Loucy (cell line): Measurements from ENCODE around the gene PTPRK.
A peak's percentile ranks its signal among the peaks of the same experiment; 100 is the strongest.

Experiments
- H2AFZ ChIP-seq: fragments of 200-600 bp; sonication (generic); 2 replicates; pipeline ENCODE4 v1.6.0; 2016; ENCODE audit warnings: antibody characterized with exemption, mild to moderate bottlenecking, low read length, moderate library complexity
- H3F3A ChIP-seq: fragments of 200-600 bp; 2 replicates; pipeline ENCODE4 v1.6.0; 2016; ENCODE audit warnings: antibody characterized with exemption, low read depth, mild to moderate bottlenecking
- H3K27me3 ChIP-seq: fragments of 200-600 bp; sonication (generic); 2 replicates; pipeline ENCODE4 v1.6.1; 2014; ENCODE audit warnings: low read length, mild to moderate bottlenecking; ENCODE audit not compliant: insufficient read depth, poor library complexity, severe bottlenecking
- H3K36me3 ChIP-seq: fragments of 200-600 bp; sonication (generic); 2 replicates; pipeline ENCODE4 v1.6.1; 2016; ENCODE audit warnings: low read length; ENCODE audit not compliant: insufficient read depth
- H3K4me1 ChIP-seq: fragments of 200-600 bp; sonication (generic); 2 replicates; pipeline ENCODE4 v1.5.1; 2014; ENCODE audit warnings: low read length, mild to moderate bottlenecking; ENCODE audit not compliant: insufficient read depth, poor library complexity, severe bottlenecking
- H3K4me2 ChIP-seq: fragments of 200-600 bp; sonication (generic); 2 replicates; pipeline ENCODE4 v1.6.0; 2014; ENCODE audit warnings: antibody characterized with exemption, low read length, low read depth, mild to moderate bottlenecking; ENCODE audit not compliant: poor library complexity, severe bottlenecking
- H3K4me3 ChIP-seq: fragments of 200-600 bp; sonication (generic); 2 replicates; pipeline ENCODE4 v1.5.1; 2014; ENCODE audit warnings: low read length, mild to moderate bottlenecking, mixed read lengths; ENCODE audit not compliant: poor library complexity, severe bottlenecking
- H3K79me2 ChIP-seq: fragments of 200-600 bp; sonication (generic); 2 replicates; pipeline ENCODE4 v1.6.1; 2014; ENCODE audit warnings: low read length; ENCODE audit not compliant: insufficient read depth
- H3K9ac ChIP-seq: fragments of 200-600 bp; sonication (generic); 2 replicates; pipeline ENCODE4 v1.6.0; 2014; ENCODE audit warnings: mild to moderate bottlenecking, low read depth, low read length, moderate library complexity; ENCODE audit not compliant: poor library complexity, severe bottlenecking
- H3K9me2 ChIP-seq: fragments of 200-600 bp; sonication (generic); replicated peaks from 2 replicates; pipeline ENCODE4 v1.6.1; 2016; ENCODE audit warnings: low read depth, low read length, mixed read lengths
- H3K9me3 ChIP-seq: fragments of 200-600 bp; sonication (generic); 2 replicates; pipeline ENCODE4 v1.6.1; 2014; ENCODE audit warnings: mild to moderate bottlenecking, antibody characterized with exemption, low read length, low read depth; ENCODE audit not compliant: insufficient read depth
- H4K20me1 ChIP-seq: fragments of 200-600 bp; sonication (generic); 2 replicates; pipeline ENCODE4 v1.6.0; 2014; ENCODE audit warnings: antibody characterized with exemption, low read length, mild to moderate bottlenecking; ENCODE audit not compliant: insufficient read depth, poor library complexity, severe bottlenecking
- CTCF ChIP-seq: fragments of 200-600 bp; sonication (generic); conservative IDR thresholded peaks from 2 replicates; pipeline ENCODE4 v1.5.1; 2014; ENCODE audit warnings: mild to moderate bottlenecking, antibody characterized with exemption, low read length
- EZH2phosphoT487 ChIP-seq: fragments of 200-600 bp; IDR thresholded peaks from 2 replicates; pipeline ENCODE4 v1.6.1; 2018; ENCODE audit warnings: antibody characterized with exemption, mild to moderate bottlenecking, moderate library complexity, borderline replicate concordance

Gene PTPRK

GRCh38 chr6:128111096-128111495, 409.3 kb downstream of the PTPRK start:
- H3K27me3 ChIP-seq, result no peaks in the 10 kb centered on the region
- no peaks in the 10 kb centered on the region for H3K9me2 ChIP-seq
- no peak overlapping the region for H3K9ac ChIP-seq
- TF ChIP-seq EZH2phosphoT487 (no peak), CTCF (no peak)
- H3K36me3 ChIP-seq, result no peaks in the 10 kb centered on the region
- no peak overlapping the region for H3K4me2 ChIP-seq
- H3K79me2 ChIP-seq, result no peaks in the 10 kb centered on the region
- H3F3A ChIP-seq, result no peaks in the 10 kb centered on the region
- peaks cover 9% of the 10 kb centered on the region for H3K4me1 ChIP-seq
- no peaks in the 10 kb centered on the region for H3K9me3 ChIP-seq
- no peaks in the 10 kb centered on the region for H4K20me1 ChIP-seq
- no peak overlapping the region for H2AFZ ChIP-seq
- no peak overlapping the region for H3K4me3 ChIP-seq

DNA sequence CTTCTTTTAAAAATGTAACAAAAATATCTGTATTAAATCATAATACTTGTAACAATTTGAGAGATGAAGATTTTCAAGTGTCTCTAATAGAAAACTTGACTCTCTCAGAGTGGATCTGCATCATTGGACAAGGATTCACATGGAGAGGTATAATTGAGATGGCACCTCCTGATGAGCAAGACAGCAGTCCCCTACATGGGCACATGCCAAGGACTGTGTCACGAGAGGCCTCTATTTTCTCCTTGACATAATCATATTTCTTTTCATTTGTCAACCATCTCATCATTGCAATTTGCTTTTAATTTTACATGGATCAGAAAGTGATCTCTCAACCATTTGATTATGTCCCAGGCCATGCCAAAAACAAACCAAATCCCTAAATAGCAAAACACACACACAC, 412.7 kb downstream of the PTPRK start:
- Histone ChIP-seq H3K27me3 (no peaks in the 10 kb centered on the region), H3K79me2 (no peaks in the 10 kb centered on the region), H2AFZ (no peak overlapping the region), H3K4me2 (no peak overlapping the region), H3K4me1 (peaks cover 6% of the 10 kb centered on the region), H3K9me2 (no peaks in the 10 kb centered on the region), H3K4me3 (no peak overlapping the region), H4K20me1 (no peaks in the 10 kb centered on the region), H3K9ac (no peak overlapping the region), H3K9me3 (no peaks in the 10 kb centered on the region), H3F3A (no peaks in the 10 kb centered on the region), H3K36me3 (no peaks in the 10 kb centered on the region)
- TF ChIP-seq EZH2phosphoT487 (no peak), CTCF (no peak)

GRCh38 chr6:128099571-128100197, 420.7 kb downstream of the PTPRK start:
- no peaks in the 10 kb centered on the region for H3K9me3 ChIP-seq
- H3K4me1 ChIP-seq, result no peaks in the 10 kb centered on the region
- H3K27me3 ChIP-seq, result no peaks in the 10 kb centered on the region
- H2AFZ ChIP-seq, result no peak overlapping the region
- no peaks in the 10 kb centered on the region for H3F3A ChIP-seq
- H4K20me1 ChIP-seq, result no peaks in the 10 kb centered on the region
- no peak overlapping the region for H3K4me2 ChIP-seq
- no peaks in the 10 kb centered on the region for H3K79me2 ChIP-seq
- no peaks in the 10 kb centered on the region for H3K9me2 ChIP-seq
- H3K4me3 ChIP-seq, result no peak overlapping the region
- TF ChIP-seq EZH2phosphoT487, result no peak
- H3K36me3 ChIP-seq, result no peaks in the 10 kb centered on the region
- H3K9ac ChIP-seq, result no peak overlapping the region

GRCh38 chr6:128098000-128098581, 422.3 kb downstream of the PTPRK start:
- Histone ChIP-seq H3K9me3 (no peaks in the 10 kb centered on the region), H3K9ac (no peak overlapping the region), H4K20me1 (no peaks in the 10 kb centered on the region), H3K27me3 (no peaks in the 10 kb centered on the region), H3K4me1 (no peaks in the 10 kb centered on the region), H2AFZ (peak overlapping the region; percentile 34; the same call in 1 of the 2 replicates), H3K4me3 (no peak overlapping the region), H3K4me2 (no peak overlapping the region), H3K9me2 (no peaks in the 10 kb centered on the region), H3K79me2 (no peaks in the 10 kb centered on the region), H3K36me3 (no peaks in the 10 kb centered on the region), H3F3A (no peaks in the 10 kb centered on the region)
- TF ChIP-seq EZH2phosphoT487 (no peak), CTCF (no peak)
